Gastrocnemius medialis (tissue), 4 donors: ENCODE measurements around the gene P2RX5. TPM values are rescaled to one million over a fixed set of nuclear protein-coding genes. Genes with fewer than 3 reads are reported as not detected.
A peak's percentile ranks its signal among the peaks of the same experiment; 100 is the strongest.

Experiments
- ATAC-seq, 2 donors: fragments of 150-250 bp; one replicate each; pipeline ENCODE4 v1.9.1; 2016
- DNase-seq, 2 donors: peaks; one replicate each; pipeline ENCODE4 v3.0.0-alpha.2; 2019
- H3K27ac ChIP-seq, 4 donors: fragments of 200-600 bp; sonication (generic); 1 replicate in 1 of 4; 2 replicates in 3 of 4; pipeline ENCODE4 v1.5.1; 2016 to 2018; ENCODE audit warnings: mild to moderate bottlenecking in 2 of 4, moderate library complexity in 1 of 4
- H3K27me3 ChIP-seq, 3 donors: fragments of 200-600 bp; sonication (generic) in 2 of 3; 1 replicate in 1 of 3; 2 replicates in 2 of 3; pipeline versions ENCODE4 v1.5.1 to v1.6.0; 2016 to 2019; ENCODE audit warnings: mild to moderate bottlenecking in 1 of 3, moderate library complexity in 1 of 3
- H3K36me3 ChIP-seq, 2 donors: fragments of 200-600 bp; sonication (generic) in 1 of 2; one replicate each; pipeline ENCODE4 v1.5.1; 2017 to 2018
- H3K4me1 ChIP-seq, 2 donors: fragments of 200-600 bp; sonication (generic) in 1 of 2; one replicate each; pipeline ENCODE4 v1.5.1; 2016 to 2017; ENCODE audit warnings: mild to moderate bottlenecking in 2 of 2
- H3K4me3 ChIP-seq, 4 donors: fragments of 200-600 bp; sonication (generic) in 3 of 4; 1 replicate in 1 of 4; 2 replicates in 3 of 4; pipeline ENCODE4 v1.5.1; 2016 to 2019; ENCODE audit warnings: mild to moderate bottlenecking in 2 of 4
- H3K9me3 ChIP-seq, 3 donors: fragments of 200-600 bp; sonication (generic) in 2 of 3; 1 replicate in 1 of 3; 2 replicates in 2 of 3; pipeline ENCODE4 v1.5.1; 2016 to 2019
- POLR2A ChIP-seq, 2 donors: fragments of 450-650 bp; IDR thresholded peaks; one replicate each; pipeline ENCODE4 v1.6.1; 2017; ENCODE audit warnings: antibody characterized with exemption in 2 of 2, mild to moderate bottlenecking in 2 of 2, moderate library complexity in 2 of 2
- in situ Hi-C, 4 donors: fragments of 200-750 bp; cut with MboI; loops; one replicate each; pipeline versions ENCODE4 v1.15.0 to v1.8.0; 2017; ENCODE audit warnings: low sequenced_read_pairs in 4 of 4
- intact Hi-C: fragments of 100-400 bp; cut with DNase I; formaldehyde crosslinking; loops from one replicate; pipeline ENCODE4 v1.15.1; 2023; ENCODE audit warnings: low total_unique reads
- total RNA-seq, 4 donors: library from RNA; depleted of rRNA; stranded (reverse); fragments of >200 nt; gene quantifications; one replicate each; pipeline versions ENCODE4 v1.1.0 to v1.2.3, GENCODE V29; 2016
- TF ChIP-seq, protein P1 (sequence below), 5 experiments: fragments of 450-650 bp in 3 of 5; fragments of 200-600 bp in 2 of 5; sonication (generic) in 2 of 5; IDR thresholded peaks in 4 of 5; conservative IDR thresholded peaks in 1 of 5; 1 replicate in 4 of 5; 2 replicates in 1 of 5; pipeline ENCODE4 v1.5.1; 2016 to 2019; ENCODE audit warnings: antibody characterized with exemption in 5 of 5, mild to moderate bottlenecking in 3 of 5, moderate library complexity in 3 of 5

Gene P2RX5
- total RNA-seq, 4 donors from 2014 or later = 12.3 to 52.9 (median 30.2) TPM

DNA sequence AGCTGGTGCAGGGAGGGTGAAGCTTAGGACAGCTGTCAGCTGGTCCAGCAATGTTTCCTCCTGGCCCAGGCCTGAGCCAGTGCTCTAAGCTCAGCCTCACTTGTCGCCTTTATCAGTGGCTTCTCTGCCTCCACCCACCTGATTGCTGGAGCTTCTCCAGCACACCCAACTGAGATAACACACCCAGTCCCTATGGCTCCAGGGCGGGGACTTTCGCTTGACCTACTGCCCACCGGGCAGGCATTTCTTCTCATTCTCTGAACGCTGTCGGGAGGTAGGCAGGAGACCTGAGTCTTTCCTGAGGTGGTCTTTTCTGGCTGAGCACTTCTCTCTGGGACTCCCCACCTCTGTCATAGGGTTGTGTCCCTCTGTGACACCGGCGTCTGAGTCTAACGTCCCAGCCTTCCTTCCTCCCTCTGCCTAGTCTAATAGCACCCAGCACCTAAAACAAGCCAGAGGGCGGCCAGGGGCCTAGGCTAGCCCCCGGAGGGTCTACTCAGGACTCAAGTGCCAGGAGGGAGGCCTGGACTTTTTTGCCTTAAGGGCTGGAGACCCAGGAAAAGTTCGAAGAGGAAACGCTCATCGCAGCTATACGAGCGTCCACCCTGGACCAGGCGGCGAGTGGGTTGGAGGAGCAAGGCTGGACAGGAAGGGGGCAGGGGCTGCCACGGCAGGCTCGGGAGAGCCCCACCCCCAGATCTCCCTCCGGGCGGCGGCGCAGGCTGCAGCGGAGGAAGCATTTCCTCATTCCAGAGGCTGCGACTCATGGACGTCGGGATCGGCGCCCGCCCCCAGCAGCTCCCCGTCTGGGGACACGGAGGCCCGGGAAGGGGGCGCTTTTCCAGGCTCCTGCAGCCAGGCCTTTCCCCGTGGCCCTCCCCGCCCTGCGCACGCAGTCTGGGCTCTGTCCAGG lies 28.3 kb downstream of the P2RX5 start:
- Histone ChIP-seq H3K36me3 (peaks cover 0 to 22% of the 10 kb centered on the region in 2 donors), H3K4me1 (peaks cover 36 to 37% of the 10 kb centered on the region in 2 donors), H3K27ac (peak overlapping the region; percentile 93 to 97 (median 96)), H3K4me3 (peak overlapping the region; percentile 80 to 100 (median 92)), H3K9me3 (no peaks in the 10 kb centered on the region), H3K27me3 (no peaks in the 10 kb centered on the region)
- DNase-seq = peak; percentile 73 to 81
- in situ Hi-C loops (no loop called here), intact Hi-C loops (loop anchor here (1.0 to 10.0 kb wide), 2 partner anchors 31 to 133 kb away; partner anchors contain the start of genes CTNS and SHPK)
- ATAC-seq = peak; percentile 62
- TF ChIP-seq, protein P1, sequence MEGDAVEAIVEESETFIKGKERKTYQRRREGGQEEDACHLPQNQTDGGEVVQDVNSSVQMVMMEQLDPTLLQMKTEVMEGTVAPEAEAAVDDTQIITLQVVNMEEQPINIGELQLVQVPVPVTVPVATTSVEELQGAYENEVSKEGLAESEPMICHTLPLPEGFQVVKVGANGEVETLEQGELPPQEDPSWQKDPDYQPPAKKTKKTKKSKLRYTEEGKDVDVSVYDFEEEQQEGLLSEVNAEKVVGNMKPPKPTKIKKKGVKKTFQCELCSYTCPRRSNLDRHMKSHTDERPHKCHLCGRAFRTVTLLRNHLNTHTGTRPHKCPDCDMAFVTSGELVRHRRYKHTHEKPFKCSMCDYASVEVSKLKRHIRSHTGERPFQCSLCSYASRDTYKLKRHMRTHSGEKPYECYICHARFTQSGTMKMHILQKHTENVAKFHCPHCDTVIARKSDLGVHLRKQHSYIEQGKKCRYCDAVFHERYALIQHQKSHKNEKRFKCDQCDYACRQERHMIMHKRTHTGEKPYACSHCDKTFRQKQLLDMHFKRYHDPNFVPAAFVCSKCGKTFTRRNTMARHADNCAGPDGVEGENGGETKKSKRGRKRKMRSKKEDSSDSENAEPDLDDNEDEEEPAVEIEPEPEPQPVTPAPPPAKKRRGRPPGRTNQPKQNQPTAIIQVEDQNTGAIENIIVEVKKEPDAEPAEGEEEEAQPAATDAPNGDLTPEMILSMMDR (IDR thresholded peaks at IDR 0.05 in 4 of 5, conservative IDR thresholded peaks at IDR 0.05 in 1 of 5) = no peak
- TF ChIP-seq POLR2A (IDR thresholded peaks at IDR 0.05) = no peak

DNA sequence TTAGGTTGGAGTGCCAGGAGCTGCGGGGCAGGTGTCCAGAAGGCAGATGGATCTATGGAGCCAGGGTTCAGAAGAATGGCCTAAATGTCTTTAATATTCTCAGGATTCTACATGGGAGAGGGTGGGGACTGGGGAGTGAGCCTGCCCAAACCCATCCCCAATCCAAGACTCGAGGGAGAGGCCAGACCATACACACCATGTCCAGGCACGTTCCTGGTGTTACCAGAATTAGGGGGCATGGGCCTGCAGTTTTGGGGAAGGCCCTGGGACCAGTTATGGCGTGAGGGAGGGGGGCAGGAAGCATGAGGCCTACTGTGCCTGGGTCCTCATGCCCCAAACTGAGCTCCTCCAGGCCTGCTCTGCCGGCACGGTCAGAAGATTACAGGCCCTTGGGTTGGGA lies 29.4 kb downstream of the P2RX5 start:
- no peak for TF ChIP-seq POLR2A (IDR thresholded peaks at IDR 0.05)
- TF ChIP-seq, protein P1 (IDR thresholded peaks at IDR 0.05 in 4 of 5, conservative IDR thresholded peaks at IDR 0.05 in 1 of 5) = no peak
- Histone ChIP-seq H3K27ac (peak overlapping the region; percentile 93 to 97 (median 96)), H3K4me3 (no peak overlapping the region), H3K4me1 (peaks cover 36 to 37% of the 10 kb centered on the region in 2 donors), H3K9me3 (no peaks in the 10 kb centered on the region), H3K27me3 (no peaks in the 10 kb centered on the region), H3K36me3 (peaks cover 0 to 25% of the 10 kb centered on the region in 2 donors)
- ATAC-seq (no peak), DNase-seq (no peak)
- intact Hi-C loops (loop anchor here (10.0 kb wide), 1 partner anchor 132 kb away; no protein-coding TSS in a partner anchor), in situ Hi-C loops (no loop called here)

DNA sequence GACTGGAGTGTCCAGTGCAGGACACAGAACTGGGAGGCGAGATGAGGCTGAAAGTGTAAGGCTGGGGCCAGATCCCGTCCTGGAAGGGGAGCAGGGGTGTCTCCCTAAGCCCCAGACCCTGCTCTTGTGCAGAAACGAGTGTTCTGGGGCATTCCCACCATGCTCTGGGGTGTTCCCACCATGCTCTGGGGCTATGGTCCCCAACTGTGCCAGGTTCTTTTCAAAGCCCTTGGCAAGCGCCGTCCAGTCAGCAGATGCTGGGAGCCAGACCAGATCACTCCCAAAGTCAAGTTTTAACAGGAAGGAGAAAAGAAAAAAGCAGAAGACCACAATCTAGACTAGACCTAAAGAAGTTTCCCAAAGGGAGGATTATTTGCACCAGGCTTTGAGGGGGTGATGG lies 30.1 kb downstream of the P2RX5 start:
- H3K4me3 ChIP-seq = no peak overlapping the region
- H3K9me3 ChIP-seq = no peaks in the 10 kb centered on the region
- H3K27ac ChIP-seq = peak overlapping the region; percentile 93 to 97 (median 96)
- peaks cover 36 to 37% of the 10 kb centered on the region in 2 donors for H3K4me1 ChIP-seq
- H3K27me3 ChIP-seq = no peaks in the 10 kb centered on the region
- H3K36me3 ChIP-seq = peaks cover 0 to 25% of the 10 kb centered on the region in 2 donors
- TF ChIP-seq POLR2A (IDR thresholded peaks at IDR 0.05) = no peak
- TF ChIP-seq, protein P1 (IDR thresholded peaks at IDR 0.05 in 4 of 5, conservative IDR thresholded peaks at IDR 0.05 in 1 of 5) = no peak
- intact Hi-C loops = loop anchor here (10.0 kb wide), 1 partner anchor 131 kb away; no protein-coding TSS in a partner anchor
- no peak for ATAC-seq
- in situ Hi-C loops = no loop called here
- peak in 1 of 2 donors; percentile 56 for DNase-seq

DNA sequence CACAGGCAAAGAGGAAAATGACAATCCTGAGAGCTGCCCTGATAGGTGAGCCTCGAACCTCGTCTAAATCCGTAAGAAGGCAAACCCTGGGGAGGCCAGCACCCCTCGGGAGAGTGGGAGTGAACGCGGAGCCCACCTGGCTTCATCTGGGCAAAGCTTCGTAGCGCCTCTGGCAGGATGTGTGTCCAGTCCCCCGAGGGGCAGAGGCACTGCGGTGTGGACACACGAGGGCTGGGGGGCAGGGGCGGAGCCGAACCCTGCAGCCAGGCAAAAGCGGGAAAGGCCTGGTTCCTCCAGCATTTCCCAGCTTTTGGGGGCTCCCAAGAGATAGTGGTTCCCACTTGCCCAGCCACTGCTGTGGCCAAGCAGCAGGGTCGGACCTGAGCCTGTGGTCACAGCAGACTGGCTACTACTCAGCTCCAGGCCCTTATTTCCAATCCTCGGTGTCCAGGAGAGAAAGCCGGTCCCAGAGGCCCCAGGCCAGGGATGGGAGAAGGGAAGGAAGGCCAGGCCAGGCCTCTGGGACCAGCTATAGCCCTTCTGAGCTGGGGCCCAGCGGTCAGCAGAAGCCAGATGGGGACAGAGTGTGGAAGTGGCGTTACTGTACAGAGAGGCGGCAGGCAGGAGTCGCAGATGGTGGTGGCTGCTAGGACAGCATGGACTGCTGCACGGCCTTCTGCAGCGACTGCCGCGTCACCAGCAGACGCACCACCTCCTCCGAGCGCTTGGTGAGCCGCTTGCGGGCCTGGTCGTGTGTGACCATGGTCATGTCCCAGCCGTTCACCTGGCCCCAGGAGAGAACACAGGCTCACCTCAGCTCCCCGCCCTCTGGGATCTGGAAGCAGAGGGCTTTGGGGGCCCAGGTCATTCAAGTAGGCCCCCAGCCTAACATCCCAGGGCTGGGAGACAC lies 32.6 kb downstream of the P2RX5 start:
- Histone ChIP-seq H3K4me1 (peaks cover 31 to 42% of the 10 kb centered on the region in 2 donors), H3K36me3 (peaks cover 0 to 25% of the 10 kb centered on the region in 2 donors), H3K4me3 (no peak overlapping the region), H3K9me3 (no peaks in the 10 kb centered on the region), H3K27me3 (no peaks in the 10 kb centered on the region), H3K27ac (no peak overlapping the region)
- intact Hi-C loops = loop anchor here (10.0 kb wide), 1 partner anchor 129 kb away; no protein-coding TSS in a partner anchor
- in situ Hi-C loops = no loop called here
- ATAC-seq (no peak), DNase-seq (no peak)
- TF ChIP-seq, protein P1 (IDR thresholded peaks at IDR 0.05 in 4 of 5, conservative IDR thresholded peaks at IDR 0.05 in 1 of 5) = no peak
- TF ChIP-seq POLR2A (IDR thresholded peaks at IDR 0.05) = no peak
